Activated T-cell treated with anti-CD3 and anti-CD28 coated beads for 24 hours (primary cell): Measurements from ENCODE around the gene ARPC2.

Experiments
- DNase-seq: peaks from one replicate; pipeline ENCODE4 v3.0.0-alpha.2; 2020; ENCODE audit warnings: low read depth

The ARPC2 gene

GRCh38 chr2:218255446-218255845 is 38.5 kb downstream of the ARPC2 start:
- DNase-seq: no peak

GRCh38 chr2:218256612-218257350 is 39.8 kb downstream of the ARPC2 start:
- no peak for DNase-seq

GRCh38 chr2:218257390-218257981 is 40.5 kb downstream of the ARPC2 start:
- peak; percentile 60 for DNase-seq

DNA sequence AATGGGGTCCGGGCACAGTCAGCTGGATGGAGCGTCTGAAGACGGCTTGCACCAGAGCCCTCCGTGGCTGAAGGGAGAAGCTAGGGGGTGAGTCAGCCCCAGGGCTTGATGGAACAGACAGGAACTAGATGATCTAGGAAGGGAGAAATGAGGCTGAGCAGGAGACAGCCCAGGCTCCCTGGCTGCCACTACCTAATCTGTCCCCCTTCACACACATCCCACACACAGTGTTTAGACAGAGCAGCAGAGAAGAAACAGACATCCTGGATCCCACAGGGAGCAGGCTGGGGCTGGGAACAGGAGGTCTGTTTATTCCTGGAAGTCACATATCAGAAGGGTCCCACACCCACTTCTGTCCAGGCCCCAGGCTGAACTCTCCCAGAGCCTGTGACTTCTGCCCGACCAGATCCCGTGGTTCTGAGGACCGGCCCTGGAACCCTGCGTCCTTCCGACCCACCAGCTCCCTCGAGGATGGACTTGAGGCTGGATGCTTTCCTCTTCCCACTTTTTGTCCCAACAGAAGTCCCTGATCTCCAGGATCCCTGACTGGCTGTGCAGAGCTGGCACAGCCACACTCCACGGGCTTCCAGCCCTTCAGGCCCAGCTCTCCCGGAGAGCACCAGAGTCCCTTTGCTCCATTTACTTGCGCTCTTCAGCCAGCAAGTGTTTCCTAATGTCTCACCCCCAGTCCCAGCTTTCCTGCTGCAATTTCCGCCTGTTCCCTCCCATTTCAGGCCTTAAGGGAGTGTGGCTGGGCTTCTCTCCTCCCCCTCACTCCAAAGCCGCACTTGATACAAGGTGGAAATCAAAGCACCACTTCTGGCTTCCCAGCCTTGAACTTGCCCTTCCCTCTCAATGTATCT is 42.3 kb downstream of the ARPC2 start:
- no peak for DNase-seq

GRCh38 chr2:218260166-218260565 is 43.2 kb downstream of the ARPC2 start:
- DNase-seq: no peak

GRCh38 chr2:218260742-218261422 is 43.9 kb downstream of the ARPC2 start, which contains the start of gene GPBAR1:
Gene GPBAR1, plus strand, starts transcription at chr2:218261015. Its CDS starts 1,710 bp downstream, at chr2:218262725.
- no peak for DNase-seq

- no peak for DNase-seq
These were observed 44.6 kb downstream of the ARPC2 start for GRCh38 chr2:218261423-218262236.

- DNase-seq: no peak
These were observed 45.2 kb downstream of the ARPC2 start for GRCh38 chr2:218262237-218262600.

GRCh38 chr2:218262631-218263586 is 45.9 kb downstream of the ARPC2 start:
- DNase-seq: no peak

- DNase-seq: no peak
These were observed 47.0 kb downstream of the ARPC2 start for GRCh38 chr2:218263817-218264641.

DNA sequence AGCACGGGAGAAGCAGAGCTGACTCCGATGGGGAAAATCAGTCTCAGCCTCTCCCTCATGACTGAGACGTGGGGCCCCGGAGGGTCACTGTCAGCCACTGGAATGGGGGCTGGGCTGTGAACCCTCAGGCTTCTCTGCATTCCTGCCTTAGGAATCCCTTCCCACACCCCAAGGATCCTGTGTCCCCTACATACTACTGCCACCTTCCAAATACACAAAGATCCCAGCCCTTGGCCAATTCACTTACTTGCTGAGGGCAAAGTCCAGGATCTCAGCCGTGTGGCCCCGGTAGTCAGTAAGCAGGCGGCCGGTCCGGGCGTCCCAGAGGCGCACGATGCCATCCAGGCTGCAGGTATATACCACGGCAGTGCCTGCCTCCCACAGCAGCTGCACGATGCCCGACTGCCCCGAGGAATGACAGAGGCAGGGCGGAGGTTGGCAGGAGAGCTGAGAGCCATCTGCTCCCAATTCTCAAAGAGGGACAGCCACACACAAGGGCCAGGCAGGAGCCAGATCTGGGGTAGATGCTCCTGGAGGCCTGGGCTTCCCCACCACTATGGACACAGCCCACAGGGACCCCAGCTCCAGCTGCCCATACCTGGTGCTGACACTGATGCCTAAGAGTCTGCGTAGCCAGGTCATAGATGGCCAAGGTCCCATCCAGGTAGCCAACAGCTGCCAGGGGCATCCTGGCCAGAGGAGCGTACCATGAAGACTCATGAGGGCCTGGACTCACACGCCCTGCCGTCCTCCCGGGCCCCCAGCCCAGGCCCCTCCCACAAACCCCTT is 48.0 kb downstream of the ARPC2 start:
- no peak for DNase-seq

DNA sequence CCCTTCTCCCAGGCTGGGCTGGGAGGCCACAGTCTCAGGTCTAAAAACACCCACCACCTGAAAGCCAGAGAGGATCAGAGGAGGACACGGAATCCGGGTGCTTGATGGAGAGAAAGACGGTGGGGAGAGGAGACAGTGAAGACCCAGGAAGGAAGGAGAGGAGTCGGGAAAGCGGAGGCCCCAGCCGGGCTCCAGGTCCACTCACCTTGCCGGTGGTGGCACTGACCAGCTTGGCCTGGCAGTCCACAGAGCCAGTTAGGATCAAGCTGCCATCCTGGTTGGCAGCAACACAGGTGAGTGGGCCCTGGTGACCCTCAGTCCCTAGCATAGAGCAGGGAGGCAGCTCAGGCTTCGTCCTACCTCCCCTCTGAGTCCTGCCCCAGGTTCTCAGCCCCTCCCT is 48.6 kb downstream of the ARPC2 start:
- DNase-seq: no peak

- DNase-seq: no peak
These were observed 49.5 kb downstream of the ARPC2 start for GRCh38 chr2:218266316-218266979.

- DNase-seq: no peak
These were observed 50.3 kb downstream of the ARPC2 start for GRCh38 chr2:218267259-218267658.

GRCh38 chr2:218269900-218270720 is 53.1 kb downstream of the ARPC2 start, which contains the start of the genes AAMP and PNKD:
Gene AAMP, minus strand, starts transcription at chr2:218270137. Its CDS starts 51 bp downstream, at chr2:218270086.
Gene PNKD, plus strand, starts transcription at chr2:218270519. Its CDS starts 17 bp downstream, at chr2:218270536.
- DNase-seq: peak; percentile 100

DNA sequence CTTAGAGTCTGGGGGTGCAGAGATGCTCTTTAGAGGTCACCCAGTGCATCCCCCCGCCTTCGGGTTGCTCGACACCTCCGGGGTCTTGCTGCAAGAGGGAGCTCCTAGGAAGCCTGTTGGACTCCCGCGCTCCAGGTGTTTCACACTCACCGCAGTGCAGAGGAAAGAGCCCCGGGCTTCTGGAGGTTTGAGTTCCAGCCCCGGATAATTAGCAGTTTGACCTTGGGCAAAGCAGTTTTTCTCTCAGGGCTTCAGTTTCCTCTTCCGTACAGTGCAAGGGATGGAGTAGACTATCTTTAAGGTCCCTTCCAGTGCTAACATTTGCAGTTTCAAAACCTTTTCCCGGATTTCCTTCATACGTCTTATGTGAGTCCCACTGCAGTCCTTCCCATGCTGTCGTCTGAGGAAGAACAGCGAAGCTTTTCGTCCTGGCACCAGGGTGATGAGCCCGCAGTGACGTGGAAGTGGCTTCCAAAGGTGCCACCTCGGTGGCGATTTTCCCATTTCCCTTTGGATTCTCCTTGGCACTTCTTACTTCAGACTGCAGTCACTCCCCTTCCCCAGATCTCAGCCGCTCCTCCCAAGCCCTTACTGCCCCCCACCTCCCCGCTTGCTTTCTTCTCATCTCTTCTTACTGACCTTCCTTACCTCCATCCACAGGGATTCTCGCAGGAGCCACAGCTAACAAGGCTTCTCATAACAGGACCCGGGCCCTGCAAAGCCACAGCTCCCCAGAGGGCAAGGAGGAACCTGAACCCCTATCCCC is 53.9 kb downstream of the ARPC2 start:
- no peak for DNase-seq
